C4-2B (cell line): ENCODE measurements around the gene AKR1B1.

Experiments
- CTCF ChIP-seq: fragments of 450-650 bp; conservative IDR thresholded peaks from 2 replicates; pipeline ENCODE4 v1.5.1; 2017; ENCODE audit warnings: mild to moderate bottlenecking
- ZFX ChIP-seq: fragments of 450-650 bp; IDR thresholded peaks from 2 replicates; pipeline ENCODE4 v1.6.1; 2017

DNA sequence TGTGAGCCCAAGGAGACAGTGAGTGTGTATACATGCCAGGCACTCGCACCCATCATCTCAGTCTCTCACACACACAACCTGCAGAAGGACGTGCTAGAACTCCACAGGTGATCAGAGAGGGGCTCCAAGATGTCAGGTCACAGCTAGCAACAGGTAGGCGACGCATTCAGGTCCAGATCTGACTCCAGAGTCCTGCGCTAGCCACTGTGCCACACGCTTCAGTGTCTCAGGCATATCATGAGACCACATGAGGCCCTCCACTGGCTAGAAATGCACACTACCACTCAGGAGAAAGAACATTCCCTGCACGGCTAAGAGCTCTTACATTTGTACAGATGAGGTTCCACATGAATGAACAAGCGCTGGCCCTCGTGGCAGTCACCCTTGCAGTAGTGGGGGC lies 11.5 kb downstream of the AKR1B1 start:
- TF ChIP-seq CTCF (no peak), ZFX (no peak)
